ENCODE measurements around the gene NECTIN1.
A peak's percentile ranks its signal among the peaks of the same experiment; 100 is the strongest.

NECTIN1 gene

DNA sequence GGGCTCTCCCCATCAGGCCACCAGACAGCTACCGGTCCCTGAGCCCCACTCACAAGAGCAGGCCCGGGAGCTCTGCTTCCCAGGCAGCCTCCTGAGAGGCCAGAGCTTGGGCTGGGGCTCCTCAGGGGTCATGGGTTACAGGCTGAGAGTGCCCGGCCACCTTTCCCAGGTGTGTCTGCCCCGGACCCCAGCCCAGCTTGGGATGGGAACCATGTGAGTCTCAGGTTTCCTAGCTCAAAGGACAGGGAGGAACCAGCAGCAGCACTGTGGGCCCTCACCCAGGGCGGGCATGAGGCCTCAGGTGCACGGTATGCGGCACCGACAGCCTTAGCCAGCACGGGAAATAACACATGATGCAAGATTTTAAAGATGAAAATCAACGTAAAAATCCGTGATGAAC, 90.1 kb downstream of the NECTIN1 start:
- no peak for DNase-seq

DNA sequence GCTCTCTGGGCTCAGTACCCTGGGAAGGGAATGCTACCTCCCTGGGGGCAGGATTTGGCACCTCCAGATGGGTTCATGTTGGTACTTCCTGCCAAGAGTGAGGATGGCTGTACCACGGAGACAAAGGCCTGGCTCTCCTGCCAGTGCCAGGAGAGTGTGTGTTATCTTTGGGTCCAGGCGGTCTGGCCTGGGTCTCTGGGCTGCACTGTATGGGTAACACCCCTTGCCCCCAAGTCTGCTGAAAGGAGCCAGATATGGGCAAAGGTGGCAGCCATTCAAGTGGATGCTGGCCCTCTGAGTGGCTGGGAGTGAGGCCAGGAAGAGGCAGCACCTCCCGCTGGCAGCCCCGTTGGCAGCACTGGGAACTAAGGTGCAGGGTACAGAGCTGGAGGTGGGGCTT, 91.5 kb downstream of the NECTIN1 start:
- DNase-seq: no peak

DNA sequence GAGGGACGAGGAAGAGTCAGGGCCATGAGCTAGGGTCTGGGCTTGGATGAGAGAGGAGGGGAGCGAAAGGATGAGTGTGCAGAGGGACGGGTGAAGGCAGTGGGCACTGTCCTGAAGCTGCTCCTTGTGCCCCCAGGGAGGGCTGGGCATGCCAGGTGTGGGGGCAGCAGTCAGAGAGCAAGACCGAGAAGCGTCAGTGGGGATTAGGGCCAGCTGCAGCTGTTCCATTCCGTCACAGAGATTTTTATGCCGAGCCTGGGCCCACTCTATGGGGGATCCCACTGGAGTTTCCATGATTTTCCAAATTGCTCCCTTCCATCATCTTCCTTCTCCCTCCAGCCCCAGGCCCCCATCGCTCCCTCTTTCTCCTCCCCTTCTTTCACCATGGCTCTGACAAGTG, 93.2 kb downstream of the NECTIN1 start:
- DNase-seq: no peak

DNA sequence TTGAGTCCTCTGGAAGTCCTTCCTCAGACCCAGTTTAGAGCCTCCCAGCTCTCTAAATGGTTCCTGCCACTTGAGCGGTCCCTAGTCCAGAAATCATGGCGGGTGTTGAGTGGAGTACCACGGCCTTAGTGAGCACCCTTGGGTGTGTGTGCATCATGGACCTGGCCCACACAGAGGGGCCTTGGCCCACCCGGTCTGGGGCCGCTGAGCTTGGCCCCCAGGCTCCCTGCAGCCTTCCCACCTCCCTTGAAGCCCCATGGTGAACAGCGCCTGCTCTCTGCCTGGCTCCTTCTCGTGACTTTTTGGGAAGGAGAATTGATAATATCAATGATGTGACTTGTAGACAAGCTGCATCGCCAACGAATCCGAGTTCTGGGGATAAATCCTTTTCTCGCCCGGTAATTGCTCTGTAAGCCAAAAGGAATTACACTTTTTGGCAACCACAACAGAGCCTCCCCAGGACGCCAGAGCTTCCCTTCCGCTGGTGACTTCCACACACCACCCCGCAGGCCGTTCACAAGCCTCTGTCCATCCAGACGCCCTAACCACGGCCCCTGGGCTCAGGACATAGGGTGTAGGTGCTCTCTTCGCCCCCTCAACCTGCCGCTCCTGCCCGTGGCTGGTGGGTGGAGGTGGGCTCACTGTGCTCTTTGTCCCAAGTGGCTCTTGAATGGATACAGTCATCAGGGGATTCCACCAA, 93.8 kb downstream of the NECTIN1 start:
- DNase-seq: no peak

DNA sequence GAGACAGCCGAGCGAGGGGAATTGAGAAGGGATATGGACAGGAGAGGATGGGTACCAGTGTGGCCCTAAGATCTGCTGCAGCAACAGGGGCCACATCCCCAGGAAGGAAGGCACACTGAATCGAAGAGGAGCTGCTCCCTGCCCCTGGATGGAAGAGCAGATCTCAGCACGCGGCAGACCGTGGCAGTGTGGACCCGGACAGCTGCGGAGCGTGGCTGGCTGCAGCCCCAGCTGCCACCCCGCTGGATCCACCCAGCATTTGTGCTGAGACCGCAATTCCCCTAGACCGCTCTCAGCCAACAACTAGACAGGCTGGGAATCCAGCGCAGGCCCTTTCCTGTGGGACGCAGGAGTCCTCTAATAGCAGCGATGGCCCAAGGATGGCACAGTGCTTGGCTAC, 94.7 kb downstream of the NECTIN1 start:
- DNase-seq: no peak

DNA sequence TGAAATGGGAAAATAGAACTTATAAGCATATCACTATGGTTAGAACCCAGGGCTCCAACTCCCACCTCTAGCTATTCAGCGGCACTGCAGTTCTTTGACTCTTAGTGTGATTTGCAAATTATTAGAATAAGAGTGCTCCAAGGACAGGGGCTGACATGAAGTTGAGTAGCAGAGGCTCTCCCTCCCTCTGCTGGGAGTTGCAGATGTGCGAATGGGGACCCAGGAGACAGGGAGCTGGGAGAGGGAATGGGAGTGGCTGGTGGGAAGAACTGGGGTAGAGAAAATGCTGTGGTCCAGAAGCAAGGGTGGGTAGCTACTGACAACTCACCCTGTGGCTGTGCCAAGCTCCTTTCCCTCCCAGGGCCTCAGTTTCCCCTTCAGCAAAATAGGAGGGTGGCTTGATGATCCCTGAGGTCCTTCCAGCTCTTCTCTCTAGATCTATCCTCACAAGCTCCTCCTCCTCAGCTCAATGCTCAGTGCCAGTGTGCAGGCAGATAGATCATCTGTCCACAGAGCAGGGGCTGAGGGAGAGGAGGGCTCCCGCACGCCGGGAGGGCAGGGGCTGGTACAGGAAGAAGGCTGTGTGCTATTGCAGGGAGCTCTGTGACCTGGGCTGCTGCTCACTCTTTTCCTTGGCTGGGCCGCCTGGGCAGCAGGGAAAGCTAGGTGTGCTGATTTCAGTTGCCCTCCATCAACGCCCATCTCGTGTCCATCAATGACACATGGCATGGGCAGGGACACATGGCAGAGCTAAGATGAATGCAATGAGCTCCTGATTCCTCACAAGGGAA, 99.0 kb downstream of the NECTIN1 start:
- DNase-seq: no peak

DNA sequence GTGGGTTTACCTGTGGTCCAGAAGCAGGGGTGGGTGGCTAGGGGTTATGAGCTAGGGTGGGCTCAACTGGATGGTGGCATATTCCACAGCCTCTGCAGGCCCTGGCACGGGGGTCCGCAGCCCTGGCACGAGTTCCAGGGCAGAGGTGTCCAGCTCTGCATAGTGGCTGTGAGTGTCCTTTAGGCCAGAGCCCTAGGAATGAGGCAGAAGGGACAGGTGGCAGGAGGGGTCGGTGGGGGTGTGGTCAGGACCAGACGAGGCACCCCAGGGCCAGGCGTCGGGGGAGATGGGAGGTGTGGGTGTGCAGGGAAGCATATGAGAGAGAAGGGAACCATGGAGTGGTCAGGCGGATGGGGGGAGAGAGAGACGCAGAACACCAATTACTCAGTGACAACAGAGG, 99.9 kb downstream of the NECTIN1 start:
- DNase-seq: no peak

DNA sequence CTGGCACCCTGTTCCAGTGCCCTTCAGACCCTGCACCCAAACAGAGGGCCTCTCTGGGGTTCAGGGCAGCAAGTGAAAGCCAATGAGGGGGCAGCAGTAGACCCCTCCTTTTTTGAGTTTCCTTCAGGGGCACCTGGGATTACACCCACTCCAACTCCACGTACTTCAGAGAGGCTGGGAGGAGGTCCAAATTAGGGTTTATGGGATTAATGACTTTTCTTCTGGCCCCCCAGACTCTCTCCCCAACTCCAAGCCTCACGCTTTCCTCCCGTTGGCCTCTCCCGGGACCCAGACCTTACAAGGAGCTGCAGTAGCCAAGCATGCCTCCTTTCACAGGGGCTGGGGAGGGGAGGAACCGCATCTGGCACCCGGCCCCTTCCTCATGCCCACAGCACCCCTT, 101.7 kb downstream of the NECTIN1 start:
- DNase-seq: no peak

DNA sequence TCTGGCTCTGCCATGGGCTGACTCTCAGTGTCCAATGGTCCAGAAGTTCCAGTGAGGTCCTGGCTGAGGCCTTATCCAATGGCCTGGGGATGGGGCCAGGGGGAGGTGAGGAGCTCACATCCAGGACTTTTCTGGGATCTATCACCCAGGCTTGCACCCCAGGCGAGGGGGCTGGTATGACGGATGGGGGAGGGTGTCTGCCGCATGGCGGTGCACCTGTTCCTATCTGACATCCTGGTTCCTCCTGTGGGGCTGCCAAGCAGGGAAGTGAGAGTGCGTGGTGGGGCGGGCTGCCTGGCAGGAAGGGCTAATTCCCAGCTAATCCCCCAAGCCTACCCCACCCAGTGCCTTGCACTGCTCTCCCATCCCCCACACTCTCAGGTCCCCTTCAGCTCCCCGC, 102.1 kb downstream of the NECTIN1 start:
- DNase-seq: no peak

DNA sequence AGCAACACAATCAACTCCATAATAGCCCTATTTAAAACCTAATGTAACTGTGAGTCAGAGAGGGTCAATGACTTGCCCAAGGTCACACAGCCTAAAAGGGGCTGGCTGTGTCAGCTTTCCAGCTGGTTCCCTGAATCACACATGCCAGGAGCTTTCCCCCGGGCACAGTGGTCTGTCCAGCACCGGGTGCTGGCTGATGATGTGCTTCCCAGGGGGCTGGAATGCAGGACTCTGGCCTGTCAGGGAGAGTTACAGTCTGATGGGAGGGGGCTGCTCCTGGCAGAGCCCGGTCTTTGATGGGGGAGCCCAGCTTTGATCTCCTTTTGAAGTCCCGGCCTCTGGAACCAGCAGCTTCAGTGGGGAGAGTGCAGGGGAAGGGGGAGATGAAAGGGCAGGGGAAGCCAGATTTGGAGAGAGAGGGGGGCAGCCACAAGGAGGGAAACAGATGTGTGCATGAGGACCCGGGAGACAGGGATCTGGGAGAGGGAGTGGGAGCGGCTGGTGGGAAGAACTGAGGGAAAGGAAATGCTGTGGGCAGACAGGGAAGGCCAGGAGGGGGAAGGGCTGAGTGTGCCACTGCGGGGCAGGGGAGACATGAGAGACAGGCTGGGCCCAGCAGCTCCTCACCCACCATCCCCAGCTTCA, 102.7 kb downstream of the NECTIN1 start:
- DNase-seq: peak; percentile 85

DNA sequence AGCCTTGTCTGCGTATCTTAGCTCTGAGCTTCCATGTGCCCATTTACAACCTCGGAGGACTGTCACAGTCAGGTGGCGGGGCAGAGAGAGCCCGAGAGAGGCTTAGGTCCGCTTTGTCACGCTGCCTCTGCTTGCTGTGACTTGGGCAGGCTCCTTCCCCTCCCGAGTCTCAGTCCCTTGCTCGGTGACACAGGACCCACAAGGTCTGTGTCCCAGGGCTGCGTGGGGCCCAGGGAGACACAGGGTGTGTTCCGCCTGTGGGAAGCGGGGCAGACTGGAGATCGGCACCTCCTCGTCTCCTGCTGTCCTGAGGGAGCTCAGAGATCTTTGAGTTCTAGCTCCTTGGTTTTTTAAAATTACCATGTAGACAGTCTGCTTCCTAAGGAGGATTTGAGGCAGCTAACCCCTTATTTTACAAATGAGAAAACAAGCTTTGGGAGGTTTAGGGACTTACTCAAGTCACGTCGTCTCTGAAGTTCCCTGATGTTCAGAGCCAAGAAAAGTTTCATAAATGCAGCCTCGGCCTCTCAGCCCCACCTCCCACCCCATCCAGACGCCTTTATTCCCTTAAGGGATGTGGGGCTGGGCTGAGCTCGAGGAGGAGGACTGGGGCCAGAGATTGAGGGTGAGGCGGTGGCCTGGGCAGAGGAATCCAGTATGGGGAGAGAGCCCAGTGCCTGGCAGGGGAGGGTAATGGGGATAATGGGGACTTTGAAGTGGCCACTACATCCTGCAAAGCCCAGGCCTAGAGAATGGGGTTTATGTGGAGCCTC, 103.6 kb downstream of the NECTIN1 start:
- no peak for DNase-seq

DNA sequence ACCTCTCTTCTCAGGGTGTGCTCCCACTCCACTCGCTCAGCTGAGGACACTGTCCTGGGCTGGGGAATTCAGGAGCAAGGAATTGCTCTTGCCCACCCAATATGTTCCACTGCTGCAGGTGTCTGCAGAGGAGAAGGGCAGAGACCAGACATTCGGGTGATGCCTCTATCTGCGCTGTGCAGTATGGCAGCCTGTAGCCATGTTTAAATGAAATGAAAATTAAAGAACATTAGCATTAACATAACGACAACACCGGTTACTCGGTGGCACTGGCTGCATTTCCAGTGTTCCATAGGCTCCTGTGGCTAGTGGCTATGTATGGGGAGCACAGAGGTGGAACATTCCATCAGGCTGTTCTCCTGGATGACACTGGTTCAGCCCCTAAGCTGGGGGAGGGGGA, 104.4 kb downstream of the NECTIN1 start:
- no peak for DNase-seq

DNA sequence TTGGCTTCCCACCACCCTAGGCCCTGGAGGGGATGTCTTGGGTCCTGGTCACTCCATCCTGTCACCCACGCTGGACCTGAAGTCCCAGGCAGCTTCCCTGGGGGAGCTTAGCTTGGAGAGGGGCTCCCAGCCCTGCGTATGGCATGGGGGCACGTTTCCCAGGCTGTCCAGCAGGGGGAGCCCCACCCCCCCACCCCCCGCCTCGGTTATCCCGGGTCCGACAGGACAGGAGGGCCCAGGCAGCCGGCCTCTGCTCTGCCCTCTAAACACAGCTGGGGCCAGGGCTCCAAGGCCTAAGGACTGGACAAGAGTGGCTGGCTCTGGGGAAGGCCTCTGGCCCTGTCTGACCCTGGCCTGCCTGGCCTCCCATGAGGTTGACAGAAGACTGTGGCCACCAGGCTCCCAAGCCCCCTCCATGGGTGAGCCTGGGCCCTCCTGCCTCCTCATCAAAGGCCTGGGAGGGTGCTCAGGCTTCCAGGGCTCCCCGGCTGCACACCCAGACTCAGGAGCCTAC, 104.8 kb downstream of the NECTIN1 start:
- peak; percentile 53 for DNase-seq

DNA sequence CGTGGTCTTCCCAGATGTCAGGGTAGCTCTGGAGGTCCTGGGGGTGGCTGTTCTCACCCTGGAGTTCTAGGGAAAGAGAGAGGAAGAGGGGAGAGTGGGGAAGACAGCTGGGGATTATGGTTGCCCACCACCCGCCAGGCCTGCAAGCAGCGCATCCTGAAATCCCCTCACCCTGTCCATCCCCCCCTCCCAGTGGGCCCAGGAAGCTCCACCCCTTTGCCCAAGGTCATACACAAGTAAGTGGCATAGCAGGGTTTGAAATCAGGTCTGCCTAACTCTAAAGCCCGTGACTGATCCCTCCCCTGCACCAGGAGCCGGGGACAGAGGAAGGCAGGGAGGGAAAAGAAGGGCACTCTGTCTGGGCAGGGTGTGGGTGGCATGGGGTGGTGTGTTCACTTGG, 105.3 kb downstream of the NECTIN1 start:
- no peak for DNase-seq

DNA sequence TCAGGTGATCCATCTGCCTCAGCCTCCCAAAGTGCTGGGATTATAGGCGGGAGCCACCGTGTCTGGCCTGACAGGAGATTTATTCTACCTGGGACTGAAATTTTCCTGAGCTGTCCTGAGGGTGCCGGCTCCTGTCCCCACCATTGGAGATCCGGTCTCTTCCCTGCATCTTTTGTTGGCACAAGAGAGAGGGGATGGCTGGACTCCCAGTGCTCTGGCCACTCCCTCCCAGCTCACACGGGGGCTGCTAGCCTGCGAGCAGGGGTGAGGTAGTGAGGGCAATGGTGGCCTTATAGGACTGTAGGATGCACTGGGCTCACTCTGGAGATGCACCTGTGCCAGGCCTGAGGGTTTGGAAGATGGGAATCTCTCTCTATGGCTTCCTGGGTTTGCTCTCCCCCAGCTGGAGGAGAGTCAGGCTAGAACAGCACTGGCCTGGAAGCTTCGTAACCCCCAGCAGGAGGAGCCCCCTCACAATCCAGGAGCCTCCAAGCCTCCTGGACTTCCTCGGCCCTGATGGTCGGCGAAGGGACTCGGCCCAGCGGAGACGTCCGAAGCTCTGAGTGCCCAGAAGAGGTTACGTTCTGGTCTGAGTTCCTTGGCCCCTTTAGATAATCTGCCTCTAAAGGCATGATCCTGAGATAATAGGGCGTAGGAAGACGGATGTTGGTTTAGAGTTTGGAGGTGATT, 106.4 kb downstream of the NECTIN1 start:
- no peak for DNase-seq

DNA sequence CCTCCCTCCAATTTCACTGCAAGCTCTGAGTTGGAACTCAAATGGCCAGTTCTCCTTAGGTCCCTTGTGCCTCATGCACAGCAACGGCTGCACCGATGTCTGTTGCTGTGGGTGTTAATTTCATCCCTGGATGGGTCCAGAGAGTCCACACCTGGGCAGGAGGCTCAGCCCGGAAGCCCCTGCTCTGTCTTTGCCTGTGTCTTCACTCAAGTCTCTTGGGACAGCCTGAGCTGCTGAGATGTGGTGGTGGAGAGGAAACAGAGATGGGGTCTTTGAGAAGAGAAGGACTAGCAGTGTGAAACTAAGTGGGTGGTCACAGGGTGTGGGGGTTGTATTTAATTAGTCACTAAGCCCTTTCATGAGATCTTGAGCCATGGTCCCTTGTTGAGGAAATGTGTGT, 109.3 kb downstream of the NECTIN1 start:
- no peak for DNase-seq

DNA sequence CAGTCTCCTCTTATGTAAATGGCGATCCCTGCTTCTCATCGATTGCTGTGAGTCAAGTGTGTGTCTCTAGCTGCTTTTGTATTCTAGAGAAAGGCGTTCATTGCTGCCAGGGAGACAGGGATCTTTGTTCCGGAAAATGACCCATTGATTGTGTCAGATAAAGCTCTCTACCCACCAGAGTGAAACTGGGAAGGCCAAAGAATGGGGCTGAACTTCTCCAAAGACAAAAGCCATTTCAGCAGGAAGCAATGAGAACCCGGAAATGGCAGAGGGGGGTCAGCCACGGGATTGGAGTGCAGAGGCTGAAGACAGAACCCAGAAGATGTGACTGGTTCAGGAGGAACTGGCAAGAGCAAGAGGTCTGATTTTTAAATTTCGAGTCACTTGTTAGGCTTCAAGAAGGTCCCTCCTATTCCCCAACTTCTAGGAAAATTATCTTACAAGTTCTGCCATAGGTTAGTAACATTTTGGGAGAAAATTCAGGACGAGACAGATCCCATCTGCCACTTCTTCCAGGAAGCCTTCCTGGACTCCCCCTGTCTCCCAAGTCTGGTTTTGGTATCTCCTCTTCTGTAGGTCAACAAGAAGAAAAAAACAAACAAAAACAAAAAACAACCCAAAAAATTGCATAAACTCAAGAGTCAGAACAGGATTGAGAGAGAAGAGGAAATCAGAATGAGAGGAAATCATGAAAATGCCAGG, 110.6 kb downstream of the NECTIN1 start:
- no peak for DNase-seq

DNA sequence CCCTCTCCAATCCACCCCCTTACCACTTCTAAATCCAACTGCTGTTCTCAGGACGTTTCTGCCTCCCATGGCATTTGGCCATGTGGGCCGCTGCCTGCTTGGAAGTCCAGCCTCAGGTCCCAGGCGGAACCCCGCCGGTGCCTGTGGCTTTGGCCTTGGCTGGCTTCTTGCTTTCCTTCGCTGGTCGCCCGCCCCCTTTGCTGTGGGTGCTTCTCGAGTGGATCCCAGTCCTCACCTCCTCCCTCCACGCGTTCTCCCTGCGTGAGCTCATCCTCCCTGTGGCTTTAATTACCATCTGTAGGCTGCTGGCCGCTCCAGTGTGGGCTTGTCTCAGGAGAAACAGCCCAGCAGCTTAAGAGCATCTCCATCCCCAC, 111.7 kb downstream of the NECTIN1 start:
- no peak for DNase-seq

DNA sequence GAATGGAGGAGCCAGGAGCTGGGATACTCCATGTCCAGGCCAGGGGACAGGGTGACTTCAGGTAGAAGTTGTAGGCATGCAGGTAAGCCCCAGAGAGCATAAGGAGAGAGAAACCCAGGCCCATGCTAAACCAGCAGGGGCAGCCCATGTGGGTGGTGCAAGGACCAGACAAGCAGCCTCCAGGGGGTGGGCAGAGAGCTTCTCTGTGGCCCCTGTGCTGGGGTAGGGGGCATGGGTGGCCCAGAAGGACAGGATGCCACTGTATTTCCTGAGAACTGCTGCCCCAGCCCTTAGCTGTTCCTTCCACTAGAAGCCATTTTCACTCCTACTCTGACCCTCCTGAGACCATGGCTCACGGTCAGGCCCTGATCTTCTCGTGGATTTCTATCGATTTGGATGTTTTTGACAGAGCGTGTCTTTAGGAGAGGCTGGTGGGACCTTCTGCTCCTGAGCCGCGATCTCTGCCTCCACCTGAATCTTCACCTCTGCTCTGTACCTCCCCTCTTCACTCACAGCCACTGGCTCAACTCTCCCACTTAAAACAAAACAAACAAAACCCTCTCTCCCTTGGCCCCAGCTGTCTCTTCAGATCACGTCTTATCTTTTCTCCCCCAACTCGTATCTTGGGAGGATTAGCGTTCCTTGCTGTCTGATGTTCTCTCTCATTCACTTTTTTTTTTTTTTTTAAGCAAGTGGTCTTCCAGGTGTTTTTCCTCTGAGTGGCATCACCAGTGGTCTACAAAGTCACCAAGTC, 112.2 kb downstream of the NECTIN1 start:
- no peak for DNase-seq

DNA sequence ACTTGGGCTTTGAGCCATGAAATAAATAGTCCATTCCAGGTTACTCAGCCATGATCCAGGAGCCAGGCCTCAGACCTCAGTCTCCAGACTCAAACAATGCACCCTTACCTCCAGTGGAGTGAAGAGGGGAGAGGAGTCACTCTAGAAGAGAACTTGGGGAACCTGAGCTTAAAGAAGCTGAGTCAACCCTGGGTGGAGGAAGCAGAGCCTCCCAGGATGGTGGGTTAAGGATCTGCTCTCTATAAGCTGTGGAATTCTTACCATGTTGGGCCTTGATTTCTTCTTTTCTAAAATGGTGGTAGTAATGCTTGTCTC, 113.2 kb downstream of the NECTIN1 start:
- no peak for DNase-seq
